HG03097 (cell line): Measurements from ENCODE around the gene GNG13.

Experiments
- ATAC-seq: cut with Tn5 transposase; IDR thresholded peaks from one replicate; pipeline ENCODE4 v1.9.1; 2021; ENCODE audit not compliant: unreplicated experiment, low FRiP score

Gene GNG13

DNA sequence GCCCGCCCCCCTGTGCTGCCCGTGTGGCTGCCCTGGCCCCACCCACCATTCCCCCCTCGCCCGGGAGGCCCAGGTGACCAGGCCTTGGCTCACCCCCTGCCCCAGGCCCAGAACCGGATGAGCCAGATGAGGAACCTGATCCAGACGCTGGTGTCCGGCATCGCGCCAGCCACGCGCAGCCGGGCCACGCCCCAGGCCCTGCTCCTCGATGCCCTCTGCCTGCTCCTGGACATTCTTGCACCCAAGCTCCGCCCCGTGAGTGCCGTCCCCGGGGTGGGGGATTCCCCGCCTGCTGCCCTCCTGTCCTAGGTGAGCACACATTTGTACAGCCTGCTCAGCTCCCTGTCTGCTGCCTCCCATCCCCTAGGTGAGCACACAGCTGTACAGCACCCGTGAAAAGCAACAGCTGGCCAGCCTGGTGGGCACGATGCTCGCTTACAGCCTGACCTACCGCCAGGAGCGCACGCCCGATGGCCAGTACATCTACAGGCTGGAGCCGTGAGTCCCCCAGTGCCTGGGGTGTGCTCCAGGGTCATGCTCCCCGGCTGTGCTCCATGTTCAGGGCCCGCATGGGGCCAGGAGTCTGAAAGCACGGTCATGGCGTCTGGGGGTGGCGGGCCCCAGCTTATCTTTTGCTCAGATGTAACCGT, 4.8 kb downstream of the GNG13 start:
- ATAC-seq = no peak

DNA sequence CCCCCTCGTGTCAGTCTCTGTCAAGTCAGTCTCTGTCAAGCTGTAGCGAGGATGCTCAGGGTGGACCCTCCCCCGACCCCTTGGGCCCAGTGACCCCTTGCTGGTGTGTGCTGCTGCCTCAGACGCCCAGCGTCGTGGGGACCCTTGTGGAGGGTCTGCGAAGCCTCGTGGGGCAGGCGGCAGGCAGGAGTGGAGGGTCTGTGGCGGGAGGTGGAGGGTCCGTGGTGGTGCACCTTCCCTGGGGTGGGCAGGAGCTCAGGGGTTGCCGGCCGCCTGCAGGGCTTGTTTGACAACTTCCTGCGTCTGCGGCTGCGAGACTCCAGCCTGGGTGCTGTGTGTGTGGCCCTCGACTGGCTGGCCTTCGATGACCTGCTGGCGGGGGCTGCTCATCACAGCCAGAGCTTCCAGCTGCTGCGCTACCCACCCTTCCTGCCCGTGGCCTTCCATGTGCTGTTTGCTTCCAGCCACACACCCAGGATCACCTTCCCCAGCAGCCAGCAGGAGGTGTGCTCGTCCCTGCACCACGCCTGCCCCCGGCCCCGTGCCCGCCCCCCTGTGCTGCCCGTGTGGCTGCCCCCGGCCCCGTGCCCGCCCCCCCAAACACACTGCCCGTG, 5.6 kb downstream of the GNG13 start:
- ATAC-seq = no peak

DNA sequence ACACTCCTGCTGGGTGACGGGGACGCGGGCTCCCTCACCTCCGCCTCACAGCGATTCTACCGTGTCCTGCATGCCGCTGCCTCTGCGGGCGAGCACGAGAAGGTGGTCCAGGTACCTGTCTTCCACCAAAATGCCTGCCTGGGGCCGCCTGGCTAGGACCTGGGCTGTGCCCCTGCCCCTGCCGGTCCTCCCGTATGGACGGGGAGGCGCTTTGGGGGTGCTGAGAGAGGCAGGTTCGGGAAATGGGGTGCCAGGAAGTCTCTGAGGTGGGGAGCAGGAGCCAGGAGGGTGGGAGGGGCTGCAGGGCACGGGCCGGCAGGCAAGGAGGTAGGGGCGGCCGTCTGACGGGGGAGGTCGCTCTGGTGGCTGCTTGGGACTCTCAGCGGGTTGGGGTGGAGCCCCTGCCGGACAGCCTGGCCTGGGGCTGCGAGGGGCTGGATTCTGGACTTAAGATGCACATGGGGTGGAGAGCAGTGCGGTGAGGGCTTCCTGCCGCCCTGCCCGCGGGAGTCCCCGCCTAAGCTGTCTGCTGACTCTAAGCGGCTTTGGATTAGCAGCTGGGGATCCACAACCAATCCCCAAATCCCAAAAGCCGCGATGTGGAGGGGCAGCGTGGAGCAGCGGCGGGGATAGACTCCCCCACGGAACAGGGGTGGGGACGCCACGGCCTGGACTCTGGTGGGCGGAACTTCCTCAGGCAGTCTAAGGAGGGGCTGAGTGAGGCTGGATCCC, 6.3 kb downstream of the GNG13 start:
- ATAC-seq = no peak

GRCh38 chr16:793414-793813, 7.1 kb downstream of the GNG13 start:
- no peak for ATAC-seq

GRCh38 chr16:792221-792995, 8.1 kb downstream of the GNG13 start:
- no peak for ATAC-seq

DNA sequence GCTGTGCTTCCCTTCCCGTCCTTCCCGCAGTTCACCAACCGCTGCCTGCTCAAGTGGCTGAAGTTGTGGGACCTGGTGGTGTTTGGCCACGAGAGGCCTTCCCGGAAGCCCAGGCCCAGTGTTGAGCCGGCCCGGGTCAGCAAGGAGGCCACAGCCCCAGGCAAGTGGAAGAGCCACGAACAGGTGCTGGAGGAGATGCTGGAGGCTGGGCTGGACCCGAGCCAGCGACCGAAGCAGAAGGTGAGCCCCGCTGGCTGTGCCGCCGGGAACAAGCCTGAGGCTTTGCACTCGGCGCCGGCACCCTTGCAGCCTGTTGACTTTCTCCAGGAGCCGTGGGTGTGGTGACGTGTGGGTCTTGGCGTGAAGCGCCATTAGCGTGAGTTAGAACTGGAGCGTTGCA, 9.4 kb downstream of the GNG13 start:
- no peak for ATAC-seq

DNA sequence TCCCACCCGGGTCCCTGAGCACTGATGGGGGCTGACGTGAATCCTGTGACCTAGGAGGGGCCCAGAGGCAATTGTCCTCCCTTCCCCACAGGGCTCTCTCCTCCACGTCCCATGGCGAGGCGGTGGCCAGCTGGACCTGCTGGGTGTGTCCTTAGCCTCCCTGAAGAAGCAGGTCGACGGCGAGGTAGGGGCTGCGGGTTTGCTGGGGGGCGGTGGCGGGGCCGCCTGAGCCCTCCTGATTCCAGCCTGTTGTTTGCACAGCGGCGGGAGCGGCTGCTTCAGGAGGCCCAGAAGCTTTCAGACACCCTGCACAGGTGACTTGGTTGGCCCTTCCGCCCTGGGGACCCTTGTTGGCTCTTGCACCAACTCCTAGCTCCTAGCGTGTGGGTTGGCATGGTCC, 10.4 kb downstream of the GNG13 start:
- no peak for ATAC-seq

DNA sequence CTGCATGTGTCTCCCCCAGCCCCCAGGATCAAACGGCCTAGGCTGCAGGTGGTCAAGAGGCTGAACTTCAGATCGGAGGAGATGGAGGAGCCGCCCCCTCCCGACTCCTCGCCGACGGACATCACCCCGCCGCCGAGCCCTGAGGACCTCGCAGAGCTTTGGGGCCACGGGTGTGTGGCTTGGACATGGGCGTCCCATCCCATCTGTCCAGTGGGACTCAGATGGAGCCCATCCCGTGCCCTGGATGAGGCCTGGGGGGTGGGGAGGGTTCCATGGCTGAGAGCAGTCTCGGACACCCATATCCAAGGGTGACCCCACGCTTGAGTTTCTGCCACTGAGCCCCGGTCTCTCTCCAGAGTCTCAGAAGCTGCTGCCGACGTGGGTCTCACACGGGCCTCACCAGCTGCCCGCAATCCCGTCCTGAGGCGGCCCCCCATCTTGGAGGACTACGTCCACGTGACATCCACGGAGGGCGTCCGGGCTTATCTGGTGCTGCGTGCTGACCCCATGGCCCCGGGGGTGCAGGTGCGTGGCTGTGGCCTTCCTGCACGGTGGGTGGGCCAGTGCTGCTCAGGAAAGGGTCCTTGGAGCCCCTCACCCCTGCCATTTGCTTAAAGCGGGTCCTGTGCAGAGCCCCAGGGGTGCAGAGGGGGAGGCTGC, 11.2 kb downstream of the GNG13 start:
- ATAC-seq = no peak

- ATAC-seq = peak; percentile 58
Measured at GRCh38 chr16:788399-789126, 12.0 kb downstream of the GNG13 start, which contains the start of gene CHTF18. Gene CHTF18 (plus strand): TSS chr16:788620. CDS start chr16:788685, 65 bp downstream.

GRCh38 chr16:787978-788398, 12.5 kb downstream of the GNG13 start, which contains the start of gene RPUSD1:
Gene RPUSD1 (minus strand): TSS chr16:788381. CDS start chr16:787737, 644 bp downstream.
- no peak for ATAC-seq

- ATAC-seq = no peak
Measured at GRCh38 chr16:787321-787966, 13.1 kb downstream of the GNG13 start.

DNA sequence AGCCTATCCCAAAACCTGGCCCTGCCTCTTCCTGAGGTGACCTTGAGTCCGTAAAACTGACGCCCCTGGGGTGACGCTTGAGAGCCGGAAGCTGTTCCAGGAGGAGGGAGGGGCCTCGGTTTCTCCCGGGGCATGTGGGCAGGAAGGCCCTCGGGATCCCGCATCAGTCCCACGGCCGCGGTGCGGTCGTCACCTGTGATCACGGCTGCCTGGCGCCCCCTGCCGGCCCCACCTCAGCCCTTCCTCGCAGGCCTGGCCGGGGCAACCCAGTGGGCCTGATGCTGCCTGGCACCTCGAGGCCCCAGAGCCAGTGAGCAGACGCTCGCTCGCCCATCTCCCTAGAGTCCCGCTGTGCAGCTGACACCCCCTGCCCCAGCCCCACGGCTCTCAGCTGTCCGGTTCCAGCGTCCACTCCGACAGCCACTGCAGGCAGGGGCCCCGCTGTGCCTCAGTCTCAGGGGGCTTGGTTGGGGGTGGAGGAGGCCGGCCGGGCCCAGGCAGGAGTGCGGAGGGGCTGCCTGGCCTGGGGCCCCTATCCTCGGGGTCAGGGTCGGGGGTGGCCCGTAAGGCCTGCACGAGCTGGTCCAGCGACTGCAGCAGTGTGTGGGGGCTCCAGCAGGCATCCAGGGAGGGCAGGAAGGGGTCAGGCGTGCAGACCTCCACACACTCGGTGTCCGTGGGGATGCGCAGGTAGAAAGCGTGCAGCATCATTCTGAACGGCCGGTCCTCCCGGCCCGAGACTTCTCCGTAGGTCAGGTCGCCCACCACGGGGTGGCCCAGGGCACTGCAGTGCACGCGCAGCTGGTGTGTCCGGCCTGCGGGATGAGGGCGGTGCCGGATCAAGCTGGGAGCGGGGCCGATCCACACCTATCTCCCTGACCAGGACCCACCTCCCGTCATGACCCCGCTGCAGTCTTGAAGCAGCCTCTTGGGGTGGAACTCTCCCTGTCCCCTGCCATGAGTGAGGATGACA, 14.7 kb downstream of the GNG13 start:
- ATAC-seq = no peak

DNA sequence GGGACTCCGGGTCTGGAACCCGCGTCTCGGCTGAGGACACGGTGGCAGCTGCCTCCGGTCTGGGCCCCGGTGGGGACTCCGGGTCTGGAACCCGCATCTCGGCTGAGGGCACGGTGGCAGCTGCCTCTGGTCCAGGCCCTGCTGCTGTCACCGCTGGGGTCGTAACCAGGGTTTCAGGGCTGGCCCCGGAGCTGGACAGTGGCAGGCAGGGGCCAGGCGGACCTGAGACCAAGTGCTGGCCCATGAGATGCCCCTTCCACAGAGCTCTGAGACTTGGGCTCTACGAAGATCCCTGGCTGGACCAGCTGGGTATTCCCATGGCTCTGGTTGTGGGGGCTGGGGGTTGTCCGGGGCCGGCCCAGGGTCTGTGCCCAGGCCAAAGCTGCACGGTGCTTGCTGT, 16.1 kb downstream of the GNG13 start:
- ATAC-seq = no peak

GRCh38 chr16:783404-784161, 17.0 kb downstream of the GNG13 start:
- no peak for ATAC-seq

DNA sequence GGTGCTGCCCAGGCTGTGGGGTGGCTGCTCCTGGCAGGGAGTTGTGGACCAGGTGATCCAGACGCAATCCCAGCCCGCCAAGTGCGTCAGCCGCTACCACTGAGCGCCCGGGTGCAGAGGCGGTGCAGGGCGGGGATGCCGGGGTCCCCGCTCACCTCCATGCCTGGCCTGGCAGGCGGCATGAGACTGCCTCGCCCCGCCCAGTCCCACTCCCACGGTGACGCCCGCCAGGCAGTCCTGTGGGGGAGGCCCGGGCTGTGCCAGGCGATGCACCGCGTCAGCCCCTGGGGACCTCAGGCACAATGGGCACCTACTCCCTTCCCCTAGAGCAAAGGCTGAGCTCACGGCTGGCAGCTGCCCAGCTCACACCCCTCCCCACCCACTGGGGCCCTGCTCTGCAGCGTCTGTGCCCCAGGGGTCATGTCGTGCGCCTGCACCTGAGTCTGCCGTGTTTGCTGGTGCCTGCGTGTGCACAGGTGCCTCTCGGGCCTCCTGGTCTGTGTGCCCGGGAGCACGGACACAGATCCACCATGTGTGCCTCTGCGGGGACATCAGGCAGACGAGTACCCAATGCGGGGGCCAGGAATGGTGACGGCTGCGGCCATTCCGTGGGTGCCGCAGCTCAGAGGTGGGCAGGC, 17.6 kb downstream of the GNG13 start:
- no peak for ATAC-seq

GRCh38 chr16:782258-782657, 18.3 kb downstream of the GNG13 start:
- ATAC-seq = no peak
